DOHH2 (cell line): Measurements from ENCODE around the gene HSBP1L1.

ENCODE experiments used
- CTCF ChIP-seq: fragments of 200-600 bp; sonication (generic); IDR thresholded peaks from one replicate; pipeline ENCODE4 v1.5.1; 2014; ENCODE audit warnings: antibody characterized with exemption, mild to moderate bottlenecking, low read depth, low read length; ENCODE audit not compliant: poor library complexity, severe bottlenecking
- EZH2phosphoT487 ChIP-seq: fragments of 200-600 bp; sonication (generic); IDR thresholded peaks from 2 replicates; pipeline ENCODE4 v1.6.1; 2017; ENCODE audit warnings: borderline replicate concordance, mild to moderate bottlenecking, antibody characterized with exemption, low read length, moderate library complexity, mixed read lengths

- no peak for TF ChIP-seq CTCF
- no peak for TF ChIP-seq EZH2phosphoT487
These were observed 22.2 kb upstream of the HSBP1L1 start for GRCh38 chr18:79942211-79942610.
